K562 (cell line): ENCODE data around the gene VSIG10L. TPM values are rescaled to one million over a fixed set of nuclear protein-coding genes. Genes with fewer than 3 reads are reported as not detected.

Experiments used
- ATAC-seq: fragments of 200-7000 bp; cut with Tn5 transposase; 3 replicates; pipeline ENCODE4 v1.9.1; 2020; ENCODE audit warnings: moderate library complexity
- BruUV-seq: library from RNA; stranded (reverse); fragments of 400-500 nt; replicated peaks from 2 replicates; lab custom pipeline; 2021; lab: Mats Ljungman, UMichigan
- CTCF ChIA-PET: fragments of 300-600 bp; formaldehyde crosslinking; extraction: SDS; loops from one replicate; lab custom pipeline; 2021; ENCODE audit warnings: low intra/inter-chr PET ratio; lab: Yijun Ruan, JAX
- POLR2A ChIA-PET: fragments of 300-600, 350-650 bp; sonication (Branson Sonifier 250); formaldehyde crosslinking; extraction: SDS; loops from one replicate; lab custom pipeline; 2021; ENCODE audit warnings: antibody characterized with exemption, inconsistent platforms; lab: Yijun Ruan, JAX
- DNase-seq, 4 experiments: peaks; one replicate each; pipeline versions ENCODE4 v3.0.0 to v3.0.0-alpha.2; 2011 to 2018; ENCODE audit warnings: low spot score in 3 of 4, mixed read lengths in 3 of 4; ENCODE audit errors: extremely low read depth in 1 of 4
- FAIRE-seq: peaks from 2 replicates; lab custom pipeline; 2011; peaks lifted over from hg19 to GRCh38; lab: Jason Lieb, UNC
- H2AFZ ChIP-seq: 2 replicates; pipeline ENCODE4 v1.6.0; 2011; ENCODE audit warnings: low read depth, low read length, control low read depth, inconsistent platforms
- H3K27ac ChIP-seq: fragments of 200-600 bp; 3 replicates; pipeline ENCODE4 v1.8.0; 2011; ENCODE audit warnings: low read depth, mild to moderate bottlenecking, control low read depth, inconsistent platforms, low read length, moderate library complexity, mixed read lengths; ENCODE audit errors: extremely low read depth
- H3K27me3 ChIP-seq, 2 experiments: fragments of 300-600 bp in 1 of 2; 2 replicates in 1 of 2; 3 replicates in 1 of 2; pipeline versions ENCODE4 v1.6.0 to v1.8.0; 2011; ENCODE audit warnings: inconsistent platforms in 2 of 2, low read length in 2 of 2, mild to moderate bottlenecking in 1 of 2, mixed read lengths in 1 of 2, moderate library complexity in 1 of 2; ENCODE audit not compliant: control insufficient read depth in 2 of 2, insufficient read depth in 2 of 2
- H3K36me3 ChIP-seq: fragments of 300-600 bp; 3 replicates; pipeline ENCODE4 v1.8.0; 2011; ENCODE audit warnings: mild to moderate bottlenecking, low read length, inconsistent platforms; ENCODE audit not compliant: control insufficient read depth, insufficient read depth
- H3K4me1 ChIP-seq, 2 experiments: fragments of 200-600 bp in 1 of 2; replicated peaks in 1 of 2; 2 replicates in 1 of 2; 3 replicates in 1 of 2; pipeline versions ENCODE4 v1.5.1 to v1.8.0; 2011; ENCODE audit warnings: inconsistent platforms in 2 of 2, low read length in 2 of 2, mild to moderate bottlenecking in 1 of 2, mixed read lengths in 1 of 2, moderate library complexity in 1 of 2; ENCODE audit not compliant: control insufficient read depth in 2 of 2, insufficient read depth in 2 of 2
- H3K4me2 ChIP-seq: 2 replicates; pipeline ENCODE4 v1.6.1; 2011; ENCODE audit warnings: low read length, control low read depth, inconsistent platforms, mixed read lengths; ENCODE audit not compliant: insufficient read depth
- H3K4me3 ChIP-seq: fragments of 200-600 bp; sonication (generic), shearing (Covaris generic); 2 replicates; pipeline ENCODE4 v1.5.1; 2016; ENCODE audit warnings: control low read depth, inconsistent platforms
- H3K79me2 ChIP-seq: fragments of 200-600 bp; 3 replicates; pipeline ENCODE4 v1.8.0; 2011; ENCODE audit warnings: low read length, inconsistent platforms; ENCODE audit not compliant: control insufficient read depth, insufficient read depth
- H3K9ac ChIP-seq, 2 experiments: 2 replicates each; pipeline versions ENCODE4 v1.6.0 to v1.6.1; 2011; ENCODE audit warnings: low read depth in 2 of 2, low read length in 2 of 2, control low read depth in 1 of 2, inconsistent platforms in 1 of 2, mild to moderate bottlenecking in 1 of 2, mixed read lengths in 1 of 2; ENCODE audit not compliant: insufficient read depth in 1 of 2
- H3K9me1 ChIP-seq: one replicate; pipeline ENCODE4 v1.6.0; 2011; ENCODE audit warnings: inconsistent platforms, mild to moderate bottlenecking, low read length, moderate library complexity; ENCODE audit not compliant: control insufficient read depth, insufficient read depth
- H3K9me3 ChIP-seq: replicated peaks from 2 replicates; pipeline ENCODE4 v1.5.1; 2011; ENCODE audit warnings: low read depth, low read length, inconsistent platforms; ENCODE audit not compliant: control insufficient read depth, insufficient read depth
- H4K20me1 ChIP-seq: replicated peaks from 2 replicates; pipeline ENCODE4 v1.6.1; 2011; ENCODE audit warnings: low read length, inconsistent platforms, mixed read lengths; ENCODE audit not compliant: control insufficient read depth, insufficient read depth
- AFF4 ChIP-seq: sonication (generic); formaldehyde crosslinking; IDR thresholded peaks from 2 replicates; pipeline ENCODE4 v1.8.0; 2023; ENCODE audit warnings: mild to moderate bottlenecking, missing genetic modification reagents
- BACH1 ChIP-seq: fragments of 200-800 bp; sonication (Bioruptor generic); IDR thresholded peaks from 2 replicates; pipeline ENCODE4 v1.6.1; 2016; ENCODE audit warnings: missing genetic modification characterization, missing compliant biosample characterization
- BRF1 ChIP-seq: IDR thresholded peaks from 3 replicates; pipeline ENCODE4 v1.6.1; 2011; ENCODE audit warnings: borderline replicate concordance, mild to moderate bottlenecking; ENCODE audit not compliant: insufficient read length; ENCODE audit errors: extremely low read depth
- ELK3 ChIP-seq: fragments of 450-650 bp; formaldehyde crosslinking; IDR thresholded peaks from 2 replicates; pipeline ENCODE4 v1.4.0; 2020; ENCODE audit warnings: mild to moderate bottlenecking
- SMAD4 ChIP-seq: fragments of 250-450 bp; sonication (Bioruptor Pico); conservative IDR thresholded peaks from 2 replicates; pipeline ENCODE4 v1.8.0; 2021; ENCODE audit warnings: inconsistent platforms, mild to moderate bottlenecking, moderate library complexity
- TAF7 ChIP-seq: fragments of 450-650 bp; IDR thresholded peaks from 2 replicates; pipeline ENCODE4 v1.6.1; 2016; ENCODE audit warnings: missing genetic modification characterization, missing compliant biosample characterization
- ZBTB17 ChIP-seq: fragments of 450-650 bp; formaldehyde crosslinking; IDR thresholded peaks from 2 replicates; pipeline ENCODE4 v1.4.0; 2020; ENCODE audit warnings: mild to moderate bottlenecking
- WGBS: fragments of 100-300 bp; shearing (Covaris generic); methylation state at CpG from one replicate; pipeline ENCODE4 v1.1.6; 2016; ENCODE audit warnings: low coverage, mixed read lengths; ENCODE audit not compliant: insufficient coverage; ENCODE audit errors: missing lambda C conversion rate; 5-methylcytosine and 5-hydroxymethylcytosine counted together
- in situ Hi-C: fragments of 300-500 bp; cut with MboI; formaldehyde crosslinking; loops from 4 replicates; pipeline ENCODE4 v1.15.0; 2018; ENCODE audit warnings: inconsistent platforms, mixed read lengths
- intact Hi-C: fragments of 100-400 bp; cut with micrococcal nuclease; formaldehyde crosslinking; loops from 2 replicates; pipeline ENCODE4 v1.14.2; 2022
- polyA plus RNA-seq, 8 experiments: library from polyadenylated mRNA; depleted of rRNA in 4 of 8; stranded (reverse) in 5 of 8; unstranded in 3 of 8; fragments of >200 nt; fragmentation: Nextera tagmentation in 2 of 8; fragmentation: Illumina TruSeq in 1 of 8; extraction: Ambion mirVana in 2 of 8; extraction: Trizol in 1 of 8; gene quantifications; 2 replicates each; pipeline versions ENCODE4 v1.2.1 to v1.2.3, GENCODE V29; 2011 to 2014; ENCODE audit warnings: inconsistent platforms in 1 of 8, missing spikeins in 1 of 8
- total RNA-seq, 7 experiments: library from RNA; depleted of rRNA in 6 of 7; stranded (reverse); fragments of >200 nt in 6 of 7; fragmentation: Illumina TruSeq in 2 of 7; extraction: Trizol in 2 of 7; gene quantifications; 2 replicates each; pipeline versions ENCODE4 v1.2.1 to v1.2.3, GENCODE V29; 2011 to 2021; ENCODE audit warnings: low replicate concordance in 1 of 7

The VSIG10L gene
- total and polyA plus RNA-seq, 9 of the 15 experiments (the other 6 are each of a cell fraction or from before 2014, with no cell fraction given), result 1.1 to 7.6 (median 2.2) TPM

- H2AFZ ChIP-seq, result no peak overlapping the region
- no peak overlapping the region for H3K4me3 ChIP-seq
- no peaks in the 10 kb centered on the region for H3K9me1 ChIP-seq
- no peak for TF ChIP-seq ELK3 (CRISPR knock-in tag)
- TF ChIP-seq BRF1, result no peak
- no peak for TF ChIP-seq ZBTB17 (CRISPR knock-in tag)
- TF ChIP-seq AFF4 (CRISPR knock-in tag), result no peak
- TF ChIP-seq TAF7 (tag), result no peak
- TF ChIP-seq BACH1, result no peak
- TF ChIP-seq SMAD4 (CRISPR knock-in tag), result no peak
- no peak for DNase-seq
- peaks cover 16 to 33% of the 10 kb centered on the region in 2 experiments; a peak in 4 of 5 replicates for H3K27me3 ChIP-seq
- no TSS peak for BruUV-seq
- in situ Hi-C loops (no loop called here), intact Hi-C loops (no loop called here)
- H4K20me1 ChIP-seq, result no peaks in the 10 kb centered on the region
- CTCF ChIA-PET, result no interaction called here
- no peaks in the 10 kb centered on the region for H3K9me3 ChIP-seq
- no peaks in the 10 kb centered on the region for H3K4me1 ChIP-seq
- no peak for FAIRE-seq
- POLR2A ChIA-PET, result interaction anchor here (0.9 kb wide), 1 partner anchor 10 kb away, joined by 5 read pairs; no protein-coding TSS in a partner anchor
- H3K27ac ChIP-seq, result no peak overlapping the region
- H3K36me3 ChIP-seq, result no peaks in the 10 kb centered on the region
- ATAC-seq, result no peak
- H3K4me2 ChIP-seq, result no peak overlapping the region
- WGBS, result 1% methylated on average over 7 of the region's 7 CpGs
- H3K9ac ChIP-seq, result no peak overlapping the region
- H3K79me2 ChIP-seq, result no peaks in the 10 kb centered on the region
Observed at GRCh38 chr19:51301266-51301665, 40.7 kb downstream of the VSIG10L start.
